WTC11 (cell line): ENCODE results near the gene ELMO1.

Experiments
- CBFB ChIP-seq: sonication (generic); formaldehyde crosslinking; IDR thresholded peaks from 2 replicates; pipeline ENCODE4 v1.8.1; 2022; ENCODE audit warnings: mild to moderate bottlenecking, low read depth, missing genetic modification reagents
- CREM ChIP-seq: sonication (generic); formaldehyde crosslinking; IDR thresholded peaks from 2 replicates; pipeline ENCODE4 v1.8.1; 2022; ENCODE audit warnings: mild to moderate bottlenecking, missing genetic modification reagents, moderate library complexity
- CTCF ChIP-seq: fragments of 200-600 bp; IDR thresholded peaks from 2 replicates; pipeline ENCODE4 v1.8.0; 2022; ENCODE audit warnings: antibody characterized with exemption
- E2F5 ChIP-seq: sonication (generic); formaldehyde crosslinking; IDR thresholded peaks from 2 replicates; pipeline ENCODE4 v1.8.1; 2022; ENCODE audit warnings: mild to moderate bottlenecking, moderate library complexity, missing genetic modification reagents
- FOXP4 ChIP-seq: sonication (generic); formaldehyde crosslinking; IDR thresholded peaks from 2 replicates; pipeline ENCODE4 v1.8.0; 2022; ENCODE audit warnings: mild to moderate bottlenecking, missing genetic modification reagents
- MAX ChIP-seq: sonication (generic); formaldehyde crosslinking; IDR thresholded peaks from 2 replicates; pipeline ENCODE4 v1.8.0; 2022; ENCODE audit warnings: mild to moderate bottlenecking, missing genetic modification reagents
- NR1H2 ChIP-seq: sonication (generic); formaldehyde crosslinking; IDR thresholded peaks from 2 replicates; pipeline ENCODE4 v1.9.0; 2021; ENCODE audit warnings: mild to moderate bottlenecking, moderate library complexity, missing genetic modification reagents
- NR3C1 ChIP-seq: sonication (generic); formaldehyde crosslinking; conservative IDR thresholded peaks from 2 replicates; pipeline ENCODE4 v1.8.1; 2023; ENCODE audit warnings: low read depth, mild to moderate bottlenecking, missing genetic modification reagents
- TCF7 ChIP-seq: sonication (generic); formaldehyde crosslinking; IDR thresholded peaks from 2 replicates; pipeline ENCODE4 v1.8.0; 2022; ENCODE audit warnings: mild to moderate bottlenecking, low read depth, missing genetic modification reagents, moderate library complexity
- TP53 ChIP-seq: sonication (generic); formaldehyde crosslinking; IDR thresholded peaks from 2 replicates; pipeline ENCODE4 v1.8.1; 2023; ENCODE audit warnings: mild to moderate bottlenecking, missing genetic modification reagents
- ZNF138 ChIP-seq: sonication (generic); formaldehyde crosslinking; conservative IDR thresholded peaks from 2 replicates; pipeline ENCODE4 v1.8.1; 2022; ENCODE audit warnings: mild to moderate bottlenecking, moderate library complexity, missing genetic modification reagents
- TF ChIP-seq, protein P1 (sequence below): fragments of 250-450 bp; sonication (Bioruptor Pico); IDR thresholded peaks from 2 replicates; pipeline ENCODE4 v1.9.0; 2021; ENCODE audit warnings: moderate library complexity, mild to moderate bottlenecking, inconsistent platforms, borderline replicate concordance

GRCh38 chr7:37211097-37211880, 237.4 kb downstream of the ELMO1 start:
- TF ChIP-seq CTCF (no peak), E2F5 (no peak), TCF7 (CRISPR knock-in tag) (no peak), CBFB (CRISPR knock-in tag) (no peak), NR3C1 (CRISPR knock-in tag) (no peak), NR1H2 (CRISPR knock-in tag) (no peak), TP53 (CRISPR knock-in tag) (no peak), ZNF138 (CRISPR knock-in tag) (no peak), FOXP4 (CRISPR knock-in tag) (no peak), CREM (CRISPR knock-in tag) (no peak), MAX (CRISPR knock-in tag) (no peak)
- TF ChIP-seq, protein P1, sequence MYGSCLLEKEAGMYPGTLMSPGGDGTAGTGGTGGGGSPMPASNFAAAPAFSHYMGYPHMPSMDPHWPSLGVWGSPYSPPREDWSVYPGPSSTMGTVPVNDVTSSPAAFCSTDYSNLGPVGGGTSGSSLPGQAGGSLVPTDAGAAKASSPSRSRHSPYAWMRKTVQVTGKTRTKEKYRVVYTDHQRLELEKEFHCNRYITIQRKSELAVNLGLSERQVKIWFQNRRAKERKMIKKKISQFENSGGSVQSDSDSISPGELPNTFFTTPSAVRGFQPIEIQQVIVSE (CRISPR knock-in tag), result no peak
